ENCODE measurements around the gene MYL3. TPM values are rescaled to one million over a fixed set of nuclear protein-coding genes. Genes with fewer than 3 reads are reported as not detected.

The MYL3 gene
- total RNA-seq, 1 donor from 2014 or later = 0.36 TPM

GRCh38 chr3:46882377-46883053 lies 19.3 kb upstream of the MYL3 start:
- ATAC-seq = peak; percentile 21

- peak; percentile 22 for ATAC-seq
Observed at GRCh38 chr3:46881596-46882376, 18.5 kb upstream of the MYL3 start.

GRCh38 chr3:46880884-46881595 lies 17.8 kb upstream of the MYL3 start:
- no peak for ATAC-seq

- ATAC-seq = no peak
Observed at GRCh38 chr3:46878781-46879436, 15.7 kb upstream of the MYL3 start.

GRCh38 chr3:46877406-46878125 lies 14.3 kb upstream of the MYL3 start, which contains the start of gene PTH1R:
TSS of gene PTH1R (plus strand) at chr3:46877721. CDS start at chr3:46883560, 5,839 bp downstream.
- no peak for ATAC-seq

- no peak for ATAC-seq
Observed at GRCh38 chr3:46876313-46877300, 13.4 kb upstream of the MYL3 start.

GRCh38 chr3:46875560-46875959 lies 12.3 kb upstream of the MYL3 start:
- no peak for ATAC-seq

- no peak for ATAC-seq
Observed at GRCh38 chr3:46874430-46874829, 11.2 kb upstream of the MYL3 start.

GRCh38 chr3:46873521-46873920 lies 10.3 kb upstream of the MYL3 start:
- ATAC-seq = no peak

- ATAC-seq = no peak
Observed at GRCh38 chr3:46871222-46871621, 8.0 kb upstream of the MYL3 start.

- no peak for ATAC-seq
Observed at GRCh38 chr3:46870651-46871050, 7.4 kb upstream of the MYL3 start.

GRCh38 chr3:46869440-46869839 lies 6.2 kb upstream of the MYL3 start:
- ATAC-seq = no peak

GRCh38 chr3:46868948-46869347 lies 5.7 kb upstream of the MYL3 start:
- ATAC-seq = no peak

- no peak for ATAC-seq
Observed at GRCh38 chr3:46868287-46868686, 5.0 kb upstream of the MYL3 start.

GRCh38 chr3:46867550-46867898 lies 4.3 kb upstream of the MYL3 start:
- ATAC-seq = peak; percentile 64

GRCh38 chr3:46866720-46867549 lies 3.7 kb upstream of the MYL3 start:
- peak; percentile 49 for ATAC-seq

GRCh38 chr3:46866032-46866595 lies 2.9 kb upstream of the MYL3 start:
- ATAC-seq = no peak

GRCh38 chr3:46865546-46865945 lies 2.3 kb upstream of the MYL3 start:
- ATAC-seq = no peak

- ATAC-seq = no peak
Observed at GRCh38 chr3:46865031-46865507, 1.8 kb upstream of the MYL3 start.

Measured in esophagus mucosa (tissue), 1 donor.